8988T (cell line): Measurements from ENCODE around the gene PGD.
A peak's percentile ranks its signal among the peaks of the same experiment; 100 is the strongest.
"Not testable (repeated sequence)": the region's sequence is repeated elsewhere in the genome, so short reads cannot be mapped to it uniquely, and the experiment has no call there.

Source experiments
- DNase-seq: peaks from one replicate; pipeline ENCODE4 v3.0.0; 2011

The PGD gene

GRCh38 chr1:10400013-10400412 is 1.1 kb downstream of the PGD start:
- DNase-seq = no peak

- no peak for DNase-seq
Measured at GRCh38 chr1:10401281-10401680, 2.4 kb downstream of the PGD start.

GRCh38 chr1:10402729-10403274 is 3.9 kb downstream of the PGD start:
- no peak for DNase-seq

GRCh38 chr1:10407201-10407600 is 8.3 kb downstream of the PGD start:
- DNase-seq = no peak

GRCh38 chr1:10415211-10415930 is 16.5 kb downstream of the PGD start:
- DNase-seq = no peak

GRCh38 chr1:10415967-10416366 is 17.1 kb downstream of the PGD start:
- not testable (repeated sequence) for DNase-seq

- DNase-seq = not testable (repeated sequence)
Measured at GRCh38 chr1:10418741-10419140, 19.9 kb downstream of the PGD start.

- DNase-seq = no peak
Measured at GRCh38 chr1:10419351-10419750, 20.5 kb downstream of the PGD start.

GRCh38 chr1:10421637-10422036 is 22.8 kb downstream of the PGD start:
- no peak for DNase-seq

- DNase-seq = no peak
Measured at GRCh38 chr1:10424034-10424433, 25.2 kb downstream of the PGD start.

- no peak for DNase-seq
Measured at GRCh38 chr1:10424651-10425050, 25.8 kb downstream of the PGD start.

- not testable (repeated sequence) for DNase-seq
Measured at GRCh38 chr1:10425826-10426534, 27.1 kb downstream of the PGD start.

- not testable (repeated sequence) for DNase-seq
Measured at GRCh38 chr1:10426535-10426848, 27.6 kb downstream of the PGD start.

- no peak for DNase-seq
Measured at GRCh38 chr1:10428984-10429383, 30.1 kb downstream of the PGD start.

GRCh38 chr1:10429868-10430215 is 31.0 kb downstream of the PGD start:
- DNase-seq = no peak

GRCh38 chr1:10430216-10431069 is 31.6 kb downstream of the PGD start, which contains the start of gene CENPS:
TSS of gene CENPS (plus strand) at chr1:10430433. CDS start at chr1:10430518, 85 bp downstream.
- peak; percentile 98 for DNase-seq

GRCh38 chr1:10431070-10431730 is 32.3 kb downstream of the PGD start:
- DNase-seq = no peak

- no peak for DNase-seq
Measured at GRCh38 chr1:10432910-10433700, 34.2 kb downstream of the PGD start.

- DNase-seq = no peak
Measured at GRCh38 chr1:10433790-10434189, 34.9 kb downstream of the PGD start.

- no peak for DNase-seq
Measured at GRCh38 chr1:10434590-10434989, 35.7 kb downstream of the PGD start.

- no peak for DNase-seq
Measured at GRCh38 chr1:10437052-10437451, 38.2 kb downstream of the PGD start.

- no peak for DNase-seq
Measured at GRCh38 chr1:10438677-10439163, 39.9 kb downstream of the PGD start.
